Skin of body (tissue), 3 donors: ENCODE measurements around the gene FUT8. TPM values are rescaled to one million over a fixed set of nuclear protein-coding genes. Genes with fewer than 3 reads are reported as not detected.

Experiments
- DNase-seq: peaks from one replicate; lab custom pipeline; 2025; lab: John Stamatoyannopoulos, UW
- small RNA-seq: library from RNA; depleted of rRNA; stranded (forward); fragments of <200 nt; gene quantifications from one replicate; pipeline ENCODE3, GENCODE V24; 2014; ENCODE audit warnings: low replicate concordance
- total RNA-seq: library from RNA; depleted of rRNA; stranded (reverse); fragments of >200 nt; gene quantifications from one replicate; pipeline ENCODE4 v1.2.3, GENCODE V29; 2014

The FUT8 gene
- total RNA-seq, 1 donor from 2014 or later, result 39.6 TPM

DNA sequence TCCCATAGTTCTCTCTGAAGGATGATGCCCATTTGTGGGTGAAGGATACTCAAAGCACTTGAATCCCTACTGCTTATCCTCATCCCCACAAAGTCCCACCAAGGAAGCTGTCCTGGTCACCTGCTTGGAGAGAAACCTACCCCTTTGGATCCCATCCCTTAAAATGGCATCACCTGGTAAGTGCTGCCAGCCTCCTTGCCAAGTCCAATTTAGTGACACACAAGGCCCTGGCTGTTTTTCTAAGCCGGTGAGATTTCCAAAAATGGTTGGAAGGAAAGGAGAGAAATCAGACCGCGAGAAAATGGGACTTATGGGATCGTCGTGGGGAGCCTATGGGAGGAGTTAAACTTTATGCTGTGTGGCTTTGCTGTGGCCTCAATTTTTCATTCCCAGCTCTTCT lies 358.2 kb downstream of the FUT8 start:
- no peak for DNase-seq

- no peak for DNase-seq
Measured at GRCh38 chr14:65771271-65771670, 358.7 kb downstream of the FUT8 start.

DNA sequence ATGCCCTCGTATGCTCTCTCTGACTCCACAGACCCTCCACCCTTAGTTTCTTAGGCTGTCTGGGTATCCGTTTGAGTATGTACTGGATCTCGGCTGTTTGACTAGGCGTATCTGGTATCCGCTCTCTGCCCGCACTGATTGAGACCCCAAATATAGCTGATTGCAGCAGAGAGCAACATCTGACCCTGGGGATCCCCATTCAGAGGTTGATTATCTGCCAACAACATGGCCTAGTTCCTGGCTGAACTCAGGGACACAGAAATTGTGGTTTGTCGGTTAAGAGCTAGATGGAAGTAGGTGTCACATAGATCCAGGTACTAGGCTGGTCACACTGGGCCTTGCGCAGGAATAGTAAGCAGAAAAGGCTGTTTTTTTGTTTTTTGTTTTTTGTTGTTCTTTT lies 359.9 kb downstream of the FUT8 start:
- no peak for DNase-seq

DNA sequence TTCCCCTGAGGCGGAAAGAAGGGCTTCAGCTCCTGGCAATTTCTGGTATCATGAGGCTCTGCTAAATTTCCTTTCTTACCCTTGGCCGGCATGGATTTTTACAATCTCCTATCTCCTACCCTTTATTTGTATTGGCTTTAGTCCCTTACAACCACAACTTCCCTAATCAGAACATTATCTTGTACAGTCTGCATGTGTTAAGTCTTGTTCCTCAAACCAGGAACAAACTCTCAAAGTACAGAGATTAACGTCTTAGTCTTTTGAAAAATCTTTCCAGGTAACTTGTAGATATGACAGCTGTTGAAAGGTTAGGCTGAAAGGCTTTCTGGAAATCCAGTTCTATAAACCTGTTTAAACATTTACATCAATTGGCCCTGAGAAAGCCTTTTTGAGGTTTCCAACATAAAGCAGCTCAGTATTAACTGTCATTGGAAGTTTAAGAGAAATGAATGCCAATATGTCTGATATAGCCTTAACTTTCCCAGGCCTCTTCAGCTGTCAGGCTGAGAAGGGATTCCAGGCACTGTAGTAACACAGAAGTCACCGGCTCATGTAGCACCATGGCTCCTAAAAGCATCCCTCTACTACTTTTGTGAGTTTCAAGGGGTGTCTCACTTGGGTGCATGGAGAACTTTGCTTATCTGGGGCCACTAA lies 360.5 kb downstream of the FUT8 start:
- no peak for DNase-seq

DNA sequence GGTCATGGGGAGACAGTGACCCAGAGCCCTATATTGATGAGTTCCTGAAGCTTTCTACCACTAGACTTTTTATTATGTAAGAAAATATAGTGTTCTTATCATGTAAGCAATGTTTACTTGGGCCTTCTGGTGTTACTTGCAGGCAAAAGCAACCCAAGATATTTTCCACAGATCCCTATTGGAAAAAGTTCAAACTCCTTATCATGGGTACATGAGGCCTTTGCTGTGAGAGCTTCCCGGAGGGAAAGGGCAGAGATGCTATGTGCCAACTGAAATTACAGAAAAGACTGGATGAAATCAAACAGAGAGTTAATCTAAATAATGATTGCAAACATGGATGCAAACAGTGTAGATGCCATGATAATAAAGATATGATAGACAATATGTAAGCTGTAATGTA lies 361.5 kb downstream of the FUT8 start:
- DNase-seq, result no peak

DNA sequence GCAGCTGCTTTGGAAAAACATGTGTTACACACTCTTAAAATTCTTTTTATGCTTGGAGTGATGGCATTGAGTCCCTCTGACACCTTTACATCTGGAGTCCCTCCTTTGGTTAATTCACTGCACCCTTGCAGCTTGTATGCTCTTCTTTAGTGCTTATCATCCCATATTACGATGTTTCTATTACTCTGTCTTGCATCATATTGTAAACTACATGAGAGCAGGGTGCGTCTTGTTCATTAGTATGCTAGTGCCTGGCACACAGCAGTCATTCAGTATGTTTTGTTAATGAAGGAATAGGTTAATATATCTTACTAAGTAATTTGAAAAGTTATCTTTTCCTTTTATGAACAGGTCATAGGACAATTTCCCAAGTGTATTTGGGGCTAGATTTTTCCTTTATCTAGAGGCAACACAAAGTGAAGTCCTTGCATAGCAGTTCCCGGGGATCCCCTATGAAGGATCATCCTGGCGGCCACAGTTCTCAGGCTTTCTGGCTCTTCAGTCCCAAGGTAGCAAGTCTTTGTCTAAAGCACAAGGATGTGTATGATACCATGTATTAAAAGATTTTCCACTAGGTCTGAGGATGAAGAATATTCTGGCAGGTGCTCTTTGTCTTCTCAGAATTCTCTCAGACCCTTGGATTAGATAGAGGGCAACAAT lies 363.8 kb downstream of the FUT8 start:
- DNase-seq, result no peak

DNA sequence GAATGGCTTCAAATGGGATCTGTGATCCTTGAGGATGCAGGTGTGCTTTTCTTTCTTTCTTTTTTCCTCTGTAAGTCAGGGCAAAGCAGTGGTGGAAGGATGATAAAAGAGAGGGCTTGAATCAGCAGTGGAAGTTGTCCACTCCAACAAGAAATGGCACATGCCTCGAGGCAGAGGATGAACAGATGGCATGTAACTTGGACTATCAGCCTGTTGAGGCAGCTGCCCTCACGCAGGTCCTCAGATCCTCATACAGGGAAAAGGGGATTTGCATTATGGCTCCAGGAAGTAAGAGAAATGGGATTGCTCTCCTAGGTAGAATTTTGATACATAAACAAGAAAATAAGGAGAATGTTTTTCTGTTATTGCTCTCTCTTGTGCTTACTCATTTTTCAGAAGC lies 368.0 kb downstream of the FUT8 start:
- DNase-seq, result no peak

DNA sequence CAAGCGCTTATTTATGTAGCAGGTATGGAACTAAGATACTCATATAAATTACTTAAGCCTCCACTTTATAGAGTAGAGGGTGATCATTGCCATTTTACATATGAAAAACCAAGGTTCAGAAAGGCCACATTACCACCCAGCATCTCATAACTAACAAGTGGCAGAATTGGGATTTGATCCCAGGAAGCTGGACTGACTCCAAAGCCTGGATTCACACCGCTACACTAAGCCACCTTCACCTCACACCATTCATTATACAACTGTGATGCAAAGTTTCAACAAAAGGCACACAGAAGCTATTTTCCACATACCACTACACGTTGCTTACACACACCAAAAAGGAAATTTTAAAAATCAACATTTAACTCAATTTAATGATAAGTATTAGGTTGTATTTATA lies 370.6 kb downstream of the FUT8 start:
- DNase-seq, result no peak

DNA sequence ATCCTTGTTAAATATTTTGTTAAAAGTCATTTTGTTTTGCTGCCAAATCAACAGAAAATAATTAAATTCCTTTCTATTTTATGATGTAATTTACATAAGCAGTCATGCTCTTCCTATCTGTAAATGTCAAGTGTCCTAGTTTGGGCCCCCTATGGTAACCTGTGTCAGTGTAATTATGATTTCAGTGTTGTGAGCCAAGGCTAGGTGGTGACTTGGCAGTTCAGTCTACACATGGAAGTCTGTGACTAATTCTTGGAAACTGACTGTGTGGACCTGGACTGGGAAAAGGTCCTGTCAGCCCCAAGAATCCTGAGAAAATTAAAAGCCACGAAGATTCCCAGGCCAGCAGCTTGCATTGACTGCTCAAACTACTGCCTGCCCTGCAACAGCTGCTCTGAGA lies 371.0 kb downstream of the FUT8 start:
- no peak for DNase-seq

DNA sequence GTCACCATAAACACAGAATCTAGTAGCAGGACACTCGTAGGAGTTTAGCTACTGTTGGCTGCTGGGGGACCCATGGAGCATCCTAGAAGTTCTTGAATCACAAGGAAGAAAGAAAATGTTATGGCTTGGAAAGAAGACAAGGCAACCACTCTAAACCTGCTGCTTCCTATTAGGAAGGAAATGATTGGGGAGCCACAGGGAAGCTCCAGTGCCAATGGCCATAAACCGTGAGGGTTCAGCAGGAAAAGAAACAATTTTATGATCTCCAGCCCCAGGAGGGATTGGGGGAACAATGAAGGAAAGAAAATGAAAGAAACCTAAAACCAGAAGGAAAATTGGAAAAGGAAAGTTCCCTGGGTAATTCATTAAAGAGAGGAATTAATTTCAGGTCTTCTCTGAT lies 372.0 kb downstream of the FUT8 start:
- DNase-seq, result no peak

DNA sequence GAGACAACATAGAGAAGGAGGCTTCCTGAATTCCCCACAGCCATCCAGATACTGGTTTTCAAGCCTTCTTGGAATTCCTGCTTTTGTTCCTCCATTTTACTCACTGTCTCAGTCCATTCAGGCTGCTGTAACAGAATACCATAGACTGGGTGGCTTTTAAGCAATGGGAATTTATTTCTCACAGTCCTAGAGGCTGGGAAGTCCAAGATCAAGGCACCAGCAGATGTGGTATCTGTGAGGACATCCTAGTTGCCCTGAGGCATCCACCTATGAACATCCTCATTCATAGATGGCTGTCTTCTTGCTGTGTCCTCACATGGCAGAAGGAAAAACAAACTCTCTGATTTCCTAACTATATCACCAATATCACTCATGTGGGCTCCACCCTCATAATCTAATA lies 374.9 kb downstream of the FUT8 start:
- DNase-seq, result no peak

GRCh38 chr14:65788876-65789275 lies 376.3 kb downstream of the FUT8 start:
- no peak for DNase-seq

DNA sequence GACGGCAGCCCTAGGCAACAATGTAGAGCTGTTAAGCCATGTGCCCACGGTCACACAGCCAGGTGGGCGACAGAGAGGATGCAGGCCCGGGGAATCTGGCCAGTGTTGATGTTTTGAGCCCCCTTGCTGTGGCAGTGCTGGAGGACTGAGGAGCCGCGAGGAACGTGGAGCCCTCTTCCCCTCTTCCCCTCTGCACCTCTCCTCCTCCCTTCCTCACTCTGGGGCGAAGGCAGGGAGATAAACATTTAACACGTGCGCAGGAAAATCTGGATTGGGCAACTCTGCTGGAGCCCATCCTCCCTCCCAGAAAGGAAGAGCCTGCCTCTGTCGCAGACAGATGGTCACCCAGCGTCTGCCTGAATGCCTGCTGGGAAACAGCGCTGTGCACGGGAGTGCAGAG lies 376.8 kb downstream of the FUT8 start:
- no peak for DNase-seq

DNA sequence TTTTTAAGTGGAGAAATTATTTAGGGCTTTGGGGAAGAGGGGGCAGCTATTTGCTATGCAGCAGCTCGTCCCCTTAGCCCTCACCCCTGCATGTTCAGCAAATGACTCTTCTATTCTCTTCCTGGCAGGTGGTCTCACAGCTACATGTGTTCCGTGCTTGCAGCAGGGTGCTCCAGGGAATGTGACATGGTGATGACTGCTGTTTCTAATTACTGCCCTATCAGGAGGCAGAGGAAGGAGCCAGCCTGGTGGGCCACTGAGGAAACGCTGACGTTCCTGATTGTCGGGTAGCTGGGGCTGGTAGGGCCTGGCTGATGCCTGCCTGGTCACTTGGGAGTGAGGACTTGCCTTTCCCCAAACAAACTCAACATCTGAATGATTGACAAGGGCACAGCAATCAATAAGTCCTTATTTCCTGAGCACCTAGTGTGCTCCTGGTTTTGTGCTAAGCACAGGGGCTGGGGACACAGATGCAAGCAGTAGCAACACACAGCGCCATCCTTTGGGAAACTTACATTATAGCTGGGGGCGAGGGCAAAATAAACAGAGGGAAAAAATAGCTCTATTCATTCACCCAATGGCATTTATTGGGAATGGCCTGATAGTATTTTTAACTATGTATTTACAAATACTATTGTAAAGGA lies 377.8 kb downstream of the FUT8 start:
- DNase-seq, result no peak

DNA sequence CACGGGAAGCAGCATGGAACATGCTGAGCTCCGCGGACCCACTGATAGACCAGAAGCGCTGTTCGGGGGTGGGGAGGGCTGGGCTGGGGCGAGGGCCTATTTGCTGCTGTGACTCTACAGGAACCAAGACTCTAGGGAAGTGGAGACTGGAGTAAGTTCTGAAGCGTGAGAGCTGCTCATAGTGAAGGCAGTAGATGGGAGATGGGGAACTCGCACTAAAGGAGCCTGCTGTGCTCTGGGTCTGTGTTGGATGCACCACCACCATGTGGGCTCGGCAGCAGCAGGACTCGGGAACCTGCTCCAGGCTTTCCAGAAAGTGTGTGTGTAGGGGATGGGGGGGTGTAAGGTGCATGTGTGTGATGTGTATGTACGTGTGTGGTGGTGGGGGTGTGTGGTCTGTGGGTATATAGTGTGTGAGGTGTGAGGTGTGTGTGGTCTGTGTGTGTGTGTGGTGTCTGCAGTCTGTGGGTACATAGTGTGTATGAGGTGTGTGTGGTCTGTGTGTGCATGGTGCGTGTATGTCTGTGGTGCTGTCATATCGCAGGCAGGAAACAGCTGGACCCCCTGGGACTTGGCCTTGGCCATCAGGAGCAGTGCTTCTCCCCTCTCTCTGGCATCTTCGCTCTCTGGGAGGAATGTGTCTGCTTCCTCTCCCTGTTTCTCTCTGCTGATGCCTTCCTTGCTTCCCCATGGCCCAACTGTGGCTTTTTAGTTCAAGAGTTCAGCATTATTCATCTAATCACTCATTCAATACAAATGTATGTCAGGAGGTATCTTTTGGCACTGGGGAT lies 378.9 kb downstream of the FUT8 start:
- no peak for DNase-seq

- DNase-seq, result no peak
Measured at GRCh38 chr14:65792208-65792905, 379.8 kb downstream of the FUT8 start.

Small RNAs within 50 kb of the gene (small RNA-seq; reads per million reads assigned to genes)
- not detected for gene MIR625
